Stimulated activated memory B cell treated with anti-CD40 and anti-IgM and Interleukin-4, amounts not matched to agents 10 μg/mL and 1 μg/mL and 100 μg/mL, for 72 hours (primary cell): ENCODE results near the gene RPL3.
"Not testable (repeated sequence)": the region's sequence is repeated elsewhere in the genome, so short reads cannot be mapped to it uniquely, and the experiment has no call there.

Experiments
- ATAC-seq: fragments of 150-1000 bp; cut with Tn5 transposase; 2 replicates; pipeline ENCODE4 v1.10.0; 2021
- H3K27ac Mint-ChIP-seq: one replicate; pipeline ENCODE4 v1.8.0; 2022; ENCODE audit warnings: mild to moderate bottlenecking, mixed read lengths
- H3K27me3 Mint-ChIP-seq: one replicate; pipeline ENCODE4 v1.8.0; 2022; ENCODE audit warnings: mixed read lengths
- H3K36me3 Mint-ChIP-seq: one replicate; pipeline ENCODE4 v1.8.0; 2022; ENCODE audit warnings: mixed read lengths
- H3K4me1 Mint-ChIP-seq: one replicate; pipeline ENCODE4 v1.8.0; 2022; ENCODE audit warnings: mixed read lengths
- H3K4me3 Mint-ChIP-seq: one replicate; pipeline ENCODE4 v1.8.0; 2022; ENCODE audit warnings: mild to moderate bottlenecking, moderate library complexity, mixed read lengths
- H3K9me3 Mint-ChIP-seq: one replicate; pipeline ENCODE4 v1.8.0; 2022; ENCODE audit warnings: mixed read lengths

Gene RPL3

GRCh38 chr22:39357110-39358108 lies 38.0 kb upstream of the RPL3 start:
- H3K36me3 Mint-ChIP-seq, H3K9me3 Mint-ChIP-seq, H3K4me3 Mint-ChIP-seq, ATAC-seq, H3K27me3 Mint-ChIP-seq, H3K27ac Mint-ChIP-seq: not testable (repeated sequence)
- H3K4me1 Mint-ChIP-seq = peaks cover 10% of the 10 kb centered on the region

GRCh38 chr22:39356464-39356863 lies 37.0 kb upstream of the RPL3 start:
- no peak overlapping the region for H3K4me3 Mint-ChIP-seq
- H3K4me1 Mint-ChIP-seq = peaks cover 20% of the 10 kb centered on the region
- peaks cover 9% of the 10 kb centered on the region for H3K36me3 Mint-ChIP-seq
- no peaks in the 10 kb centered on the region for H3K9me3 Mint-ChIP-seq
- no peak overlapping the region for H3K27ac Mint-ChIP-seq
- no peak for ATAC-seq
- H3K27me3 Mint-ChIP-seq = no peaks in the 10 kb centered on the region

GRCh38 chr22:39355805-39356204 lies 36.4 kb upstream of the RPL3 start:
- H3K4me3 Mint-ChIP-seq, H3K27me3 Mint-ChIP-seq, H3K27ac Mint-ChIP-seq, H3K9me3 Mint-ChIP-seq, H3K36me3 Mint-ChIP-seq, ATAC-seq: not testable (repeated sequence)
- H3K4me1 Mint-ChIP-seq = peaks cover 26% of the 10 kb centered on the region

GRCh38 chr22:39355080-39355479 lies 35.7 kb upstream of the RPL3 start:
- Mint-ChIP-seq H3K36me3 (peaks cover 6% of the 10 kb centered on the region), H3K27ac (no peak overlapping the region), H3K4me3 (no peak overlapping the region), H3K9me3 (no peaks in the 10 kb centered on the region), H3K4me1 (peaks cover 28% of the 10 kb centered on the region), H3K27me3 (no peaks in the 10 kb centered on the region)
- no peak for ATAC-seq

- Mint-ChIP-seq H3K36me3 (no peaks in the 10 kb centered on the region), H3K27ac (no peak overlapping the region), H3K4me3 (no peak overlapping the region), H3K27me3 (no peaks in the 10 kb centered on the region), H3K9me3 (no peaks in the 10 kb centered on the region), H3K4me1 (peaks cover 34% of the 10 kb centered on the region)
- ATAC-seq = no peak
Observed at GRCh38 chr22:39353346-39353745, 33.9 kb upstream of the RPL3 start.

- H3K27ac Mint-ChIP-seq = peak overlapping the region; percentile 78
- peak overlapping the region; percentile 73 for H3K4me3 Mint-ChIP-seq
- H3K4me1 Mint-ChIP-seq = peaks cover 34% of the 10 kb centered on the region
- no peaks in the 10 kb centered on the region for H3K36me3 Mint-ChIP-seq
- H3K27me3 Mint-ChIP-seq = no peaks in the 10 kb centered on the region
- no peak for ATAC-seq
- no peaks in the 10 kb centered on the region for H3K9me3 Mint-ChIP-seq
Observed at GRCh38 chr22:39352306-39352891, 33.0 kb upstream of the RPL3 start.

GRCh38 chr22:39351689-39352214 lies 32.3 kb upstream of the RPL3 start:
- ATAC-seq = peak; percentile 90
- Mint-ChIP-seq H3K27ac (peak overlapping the region; percentile 78), H3K9me3 (no peaks in the 10 kb centered on the region), H3K36me3 (no peaks in the 10 kb centered on the region), H3K4me3 (peak overlapping the region; percentile 73), H3K27me3 (no peaks in the 10 kb centered on the region), H3K4me1 (peaks cover 34% of the 10 kb centered on the region)

- peak overlapping the region; percentile 73 for H3K4me3 Mint-ChIP-seq
- ATAC-seq = peak; percentile 54
- no peaks in the 10 kb centered on the region for H3K27me3 Mint-ChIP-seq
- peak overlapping the region; percentile 78 for H3K27ac Mint-ChIP-seq
- H3K9me3 Mint-ChIP-seq = no peaks in the 10 kb centered on the region
- H3K36me3 Mint-ChIP-seq = no peaks in the 10 kb centered on the region
- peaks cover 34% of the 10 kb centered on the region for H3K4me1 Mint-ChIP-seq
Observed at GRCh38 chr22:39350757-39351688, 31.6 kb upstream of the RPL3 start.

- no peaks in the 10 kb centered on the region for H3K9me3 Mint-ChIP-seq
- peak within 1 kb of the TSS; percentile 86 for H3K4me3 Mint-ChIP-seq
- H3K27ac Mint-ChIP-seq = peak within 1 kb of the TSS; percentile 78
- H3K36me3 Mint-ChIP-seq = no peaks in the 10 kb centered on the region
- H3K27me3 Mint-ChIP-seq = no peaks in the 10 kb centered on the region
- ATAC-seq = no peak
- peaks cover 34% of the 10 kb centered on the region for H3K4me1 Mint-ChIP-seq
Observed at GRCh38 chr22:39349967-39350726, 30.7 kb upstream of the RPL3 start, which contains the start of gene SYNGR1. Gene SYNGR1 (plus strand): TSS chr22:39349991. CDS start chr22:39350011, 20 bp downstream.

- Mint-ChIP-seq H3K27ac (peak overlapping the region; percentile 78), H3K36me3 (no peaks in the 10 kb centered on the region)
Observed at GRCh38 chr22:39349506-39349966, 30.1 kb upstream of the RPL3 start.

GRCh38 chr22:39348909-39349505 lies 29.6 kb upstream of the RPL3 start:
- Mint-ChIP-seq H3K27me3 (no peaks in the 10 kb centered on the region), H3K4me1 (peaks cover 34% of the 10 kb centered on the region), H3K9me3 (no peaks in the 10 kb centered on the region), H3K36me3 (no peaks in the 10 kb centered on the region), H3K4me3 (peak overlapping the region; percentile 86), H3K27ac (peak overlapping the region; percentile 78)
- peak; percentile 46 for ATAC-seq

More at GRCh38 chr22:39349506-39349966, 30.1 kb upstream of the RPL3 start:
- H3K4me1 Mint-ChIP-seq = peaks cover 34% of the 10 kb centered on the region
- no peaks in the 10 kb centered on the region for H3K27me3 Mint-ChIP-seq
- H3K9me3 Mint-ChIP-seq = no peaks in the 10 kb centered on the region
- peak; percentile 60 for ATAC-seq
- peak overlapping the region; percentile 86 for H3K4me3 Mint-ChIP-seq

GRCh38 chr22:39345231-39345630 lies 25.8 kb upstream of the RPL3 start:
- H3K4me3 Mint-ChIP-seq = no peak overlapping the region
- H3K27me3 Mint-ChIP-seq = no peaks in the 10 kb centered on the region
- no peak for ATAC-seq
- no peaks in the 10 kb centered on the region for H3K9me3 Mint-ChIP-seq
- no peak overlapping the region for H3K27ac Mint-ChIP-seq
- peaks cover 18% of the 10 kb centered on the region for H3K4me1 Mint-ChIP-seq
- no peaks in the 10 kb centered on the region for H3K36me3 Mint-ChIP-seq

GRCh38 chr22:39344046-39344390 lies 24.6 kb upstream of the RPL3 start:
- Mint-ChIP-seq H3K27me3 (no peaks in the 10 kb centered on the region), H3K4me1 (peaks cover 11% of the 10 kb centered on the region), H3K9me3 (no peaks in the 10 kb centered on the region), H3K4me3 (no peak overlapping the region), H3K27ac (no peak overlapping the region), H3K36me3 (no peaks in the 10 kb centered on the region)
- ATAC-seq = no peak
